ENCODE data around the gene EHMT1. TPM values are rescaled to one million over a fixed set of nuclear protein-coding genes. Genes with fewer than 3 reads are reported as not detected.

EHMT1 gene
- total and polyA plus RNA-seq, 9 of the 15 experiments (the other 6 are each of a cell fraction or from before 2014, with no cell fraction given) = 2.2 to 76.0 (median 36.4) TPM

GRCh38 chr9:137795156-137795666 is 176.4 kb downstream of the EHMT1 start:
- ChIA-PET CTCF (ENCODE audit: low intra/inter-chr PET ratio) (no interaction called here), POLR2A (interaction anchor here (0.7 to 1.0 kb wide), 2 partner anchors 12 to 303 kb away, joined by 3 read pairs; no protein-coding TSS in a partner anchor)
- Histone ChIP-seq H3K4me3 (no peak overlapping the region), H3K9ac (ENCODE audit: insufficient read depth in 1 of 2, low read depth in 2 of 2, low read length in 2 of 2) (no peak overlapping the region), H3K4me1 (replicated peaks in 1 of 2; ENCODE audit: control insufficient read depth in 2 of 2, insufficient read depth in 2 of 2, low read length in 2 of 2) (no peaks in the 10 kb centered on the region), H3K27me3 (ENCODE audit: control insufficient read depth in 2 of 2, insufficient read depth in 2 of 2, low read length in 2 of 2) (no peaks in the 10 kb centered on the region), H3K9me3 (replicated peaks; ENCODE audit: control insufficient read depth, insufficient read depth, low read depth, low read length) (no peaks in the 10 kb centered on the region), H3K9me1 (ENCODE audit: control insufficient read depth, insufficient read depth, low read length) (peaks cover 3% of the 10 kb centered on the region), H2AFZ (ENCODE audit: low read depth, low read length) (no peak overlapping the region), H3K79me2 (ENCODE audit: control insufficient read depth, insufficient read depth, low read length) (no peaks in the 10 kb centered on the region), H4K20me1 (replicated peaks; ENCODE audit: control insufficient read depth, insufficient read depth, low read length) (no peaks in the 10 kb centered on the region), H3K36me3 (ENCODE audit: control insufficient read depth, insufficient read depth, low read length) (peaks cover 79% of the 10 kb centered on the region; the same call in 2 of the 3 replicates), H3K4me2 (ENCODE audit: insufficient read depth, low read length) (no peak overlapping the region), H3K27ac (ENCODE audit: extremely low read depth, low read depth, low read length) (no peak overlapping the region)
- 86% methylated on average over 9 of the region's 9 CpGs for WGBS (ENCODE audit: insufficient coverage, low coverage, missing lambda C conversion rate)
- FAIRE-seq (no peak), ATAC-seq (no peak), DNase-seq (ENCODE audit: extremely low read depth in 1 of 4, low spot score in 3 of 4) (no peak)
- BruUV-seq (replicated peaks) = no TSS peak
- in situ Hi-C loops (cut with MboI) (no loop called here), intact Hi-C loops (cut with micrococcal nuclease) (no loop called here)
- TF ChIP-seq MNT (conservative IDR thresholded peaks at IDR 0.05) (no peak), MAFG (tag; conservative IDR thresholded peaks at IDR 0.05) (no peak), POLR2A (conservative IDR thresholded peaks at IDR 0.05) (no peak), ZNF277 (CRISPR knock-in tag; IDR thresholded peaks at IDR 0.05; ENCODE audit: borderline replicate concordance) (no peak), NCOA2 (IDR thresholded peaks at IDR 0.05; ENCODE audit: partially characterized antibody in 2 of 2) (no peak), TEAD2 (tag; IDR thresholded peaks at IDR 0.05) (no peak), NR0B1 (IDR thresholded peaks at IDR 0.05; ENCODE audit: partially characterized antibody) (no peak), SETDB1 (IDR thresholded peaks at IDR 0.05; ENCODE audit: low read length) (no peak), GTF2E2 (tag; IDR thresholded peaks at IDR 0.05) (no peak), TCF7 (IDR thresholded peaks at IDR 0.05; ENCODE audit: borderline replicate concordance) (no peak), ZBTB43 (CRISPR knock-in tag; IDR thresholded peaks at IDR 0.05) (no peak), U2AF2 (optimal IDR thresholded peaks at IDR 0.05; ENCODE audit: low read depth, low read length) (no peak), ZNF324 (CRISPR knock-in tag; IDR thresholded peaks at IDR 0.05) (no peak), ZNF76 (CRISPR knock-in tag; IDR thresholded peaks at IDR 0.05; ENCODE audit: borderline replicate concordance) (no peak), CEBPG (CRISPR knock-in tag; IDR thresholded peaks at IDR 0.05) (no peak), CEBPG (tag; conservative IDR thresholded peaks at IDR 0.05 in 1 of 2, IDR thresholded peaks at IDR 0.05 in 1 of 2) (no peak), ZNF140 (CRISPR knock-in tag; IDR thresholded peaks at IDR 0.05) (no peak)
